Uterus (tissue), 4 donors: ENCODE measurements around the gene RTN4RL2. TPM values are rescaled to one million over a fixed set of nuclear protein-coding genes. Genes with fewer than 3 reads are reported as not detected.

Source experiments
- DNase-seq, 2 donors: peaks; one replicate each; pipeline ENCODE4 v3.0.0-alpha.2; 2019 to 2020
- H3K27ac ChIP-seq, 2 donors: fragments of 200-600 bp; sonication (generic); 1 replicate in 1 of 2; 2 replicates in 1 of 2; pipeline ENCODE4 v1.5.1; 2016 to 2018
- H3K27me3 ChIP-seq, 2 donors: fragments of 200-600 bp; sonication (generic); one replicate each; pipeline ENCODE4 v1.5.1; 2018 to 2019; ENCODE audit warnings: control low read depth in 1 of 2
- H3K36me3 ChIP-seq, 2 donors: fragments of 200-600 bp; sonication (generic); one replicate each; pipeline ENCODE4 v1.5.1; 2019; ENCODE audit warnings: control low read depth in 1 of 2
- H3K4me1 ChIP-seq, 2 donors: fragments of 200-600 bp; sonication (generic); one replicate each; pipeline ENCODE4 v1.5.1; 2018 to 2019; ENCODE audit warnings: control low read depth in 1 of 2
- H3K4me3 ChIP-seq, 2 donors: fragments of 200-600 bp; sonication (generic); 1 replicate in 1 of 2; 2 replicates in 1 of 2; pipeline ENCODE4 v1.5.1; 2018 to 2019; ENCODE audit warnings: mild to moderate bottlenecking in 1 of 2
- H3K9me3 ChIP-seq, 2 donors: fragments of 200-600 bp; sonication (generic); one replicate each; pipeline ENCODE4 v1.5.1; 2019; ENCODE audit warnings: control low read depth in 1 of 2
- CTCF ChIP-seq, 4 experiments: fragments of 200-600 bp in 2 of 4; fragments of 450-650 bp in 2 of 4; sonication (generic) in 2 of 4; IDR thresholded peaks; one replicate each; pipeline ENCODE4 v1.5.1; 2016 to 2019; ENCODE audit warnings: antibody characterized with exemption in 4 of 4, mild to moderate bottlenecking in 2 of 4, moderate library complexity in 1 of 4
- POLR2A ChIP-seq, 2 donors: fragments of 450-650 bp; IDR thresholded peaks; one replicate each; pipeline ENCODE4 v1.6.1; 2016; ENCODE audit warnings: antibody characterized with exemption in 2 of 2, mild to moderate bottlenecking in 1 of 2, moderate library complexity in 1 of 2
- intact Hi-C: fragments of 100-400 bp; cut with DNase I; formaldehyde crosslinking; loops from one replicate; pipeline ENCODE4 v1.15.1; 2023; ENCODE audit warnings: low total_unique reads
- total RNA-seq, 4 donors: library from RNA; depleted of rRNA in 3 of 4; stranded (reverse); fragments of >200 nt in 3 of 4; gene quantifications; one replicate each; pipeline versions ENCODE4 v1.1.0 to v1.2.4, GENCODE V29; 2014 to 2023
- donor health status: DM: yes; HTN: yes; CAD: no.

RTN4RL2 gene
- total RNA-seq, 4 donors from 2014 or later = 1.7 TPM; not detected in 3

GRCh38 chr11:57418131-57418530 is 42.2 kb upstream of the RTN4RL2 start:
- intact Hi-C loops = no loop called here
- no peak for DNase-seq
- Histone ChIP-seq H3K4me3 (no peak overlapping the region), H3K27ac (no peak overlapping the region), H3K4me1 (no peaks in the 10 kb centered on the region), H3K9me3 (no peaks in the 10 kb centered on the region), H3K27me3 (no peaks in the 10 kb centered on the region), H3K36me3 (no peaks in the 10 kb centered on the region)
- no peak for TF ChIP-seq POLR2A (IDR thresholded peaks at IDR 0.05)
- no peak for TF ChIP-seq CTCF (IDR thresholded peaks at IDR 0.05)

GRCh38 chr11:57419146-57419545 is 41.2 kb upstream of the RTN4RL2 start:
- Histone ChIP-seq H3K4me1 (no peaks in the 10 kb centered on the region), H3K27ac (no peak overlapping the region), H3K36me3 (no peaks in the 10 kb centered on the region), H3K27me3 (no peaks in the 10 kb centered on the region), H3K4me3 (no peak overlapping the region), H3K9me3 (no peaks in the 10 kb centered on the region)
- no peak for TF ChIP-seq POLR2A (IDR thresholded peaks at IDR 0.05)
- no peak for TF ChIP-seq CTCF (IDR thresholded peaks at IDR 0.05)
- DNase-seq = no peak
- intact Hi-C loops = no loop called here

- no peaks in the 10 kb centered on the region for H3K27me3 ChIP-seq
- DNase-seq = no peak
- no peak overlapping the region for H3K4me3 ChIP-seq
- no peaks in the 10 kb centered on the region for H3K9me3 ChIP-seq
- H3K36me3 ChIP-seq = no peaks in the 10 kb centered on the region
- TF ChIP-seq POLR2A (IDR thresholded peaks at IDR 0.05) = no peak
- no peak for TF ChIP-seq CTCF (IDR thresholded peaks at IDR 0.05)
- intact Hi-C loops = no loop called here
- no peak overlapping the region for H3K27ac ChIP-seq
- peaks cover 0 to 8% of the 10 kb centered on the region in 2 donors for H3K4me1 ChIP-seq
Measured at GRCh38 chr11:57421066-57421465, 39.3 kb upstream of the RTN4RL2 start.

GRCh38 chr11:57421805-57422204 is 38.5 kb upstream of the RTN4RL2 start:
- intact Hi-C loops = no loop called here
- TF ChIP-seq POLR2A (IDR thresholded peaks at IDR 0.05) (no peak), CTCF (IDR thresholded peaks at IDR 0.05) (no peak)
- H3K36me3 ChIP-seq = no peaks in the 10 kb centered on the region
- H3K4me3 ChIP-seq = no peak overlapping the region
- DNase-seq = no peak
- H3K27me3 ChIP-seq = no peaks in the 10 kb centered on the region
- no peak overlapping the region for H3K27ac ChIP-seq
- H3K4me1 ChIP-seq = peaks cover 0 to 15% of the 10 kb centered on the region in 2 donors
- no peaks in the 10 kb centered on the region for H3K9me3 ChIP-seq

- peaks cover 0 to 17% of the 10 kb centered on the region in 2 donors for H3K4me1 ChIP-seq
- H3K4me3 ChIP-seq = no peak overlapping the region
- no peak for TF ChIP-seq POLR2A (IDR thresholded peaks at IDR 0.05)
- H3K9me3 ChIP-seq = no peaks in the 10 kb centered on the region
- no peaks in the 10 kb centered on the region for H3K36me3 ChIP-seq
- DNase-seq = no peak
- no peaks in the 10 kb centered on the region for H3K27me3 ChIP-seq
- intact Hi-C loops = no loop called here
- no peak overlapping the region for H3K27ac ChIP-seq
Measured at GRCh38 chr11:57422669-57423068, 37.7 kb upstream of the RTN4RL2 start.
